Renal cortical epithelial cell (primary cell): ENCODE measurements around the gene KYAT1. TPM values are rescaled to one million over a fixed set of nuclear protein-coding genes. Genes with fewer than 3 reads are reported as not detected.

Experiments used
- DNase-seq: peaks from one replicate; pipeline ENCODE4 v3.0.0-alpha.2; 2011; ENCODE audit warnings: low read depth
- total RNA-seq: library from RNA; depleted of rRNA; stranded (reverse); fragments of >200 nt; gene quantifications from 2 replicates; pipeline ENCODE4 v1.2.3, GENCODE V29; 2014

Gene KYAT1
- 9.9 and 10.5 TPM in 2 replicates for total RNA-seq

DNA sequence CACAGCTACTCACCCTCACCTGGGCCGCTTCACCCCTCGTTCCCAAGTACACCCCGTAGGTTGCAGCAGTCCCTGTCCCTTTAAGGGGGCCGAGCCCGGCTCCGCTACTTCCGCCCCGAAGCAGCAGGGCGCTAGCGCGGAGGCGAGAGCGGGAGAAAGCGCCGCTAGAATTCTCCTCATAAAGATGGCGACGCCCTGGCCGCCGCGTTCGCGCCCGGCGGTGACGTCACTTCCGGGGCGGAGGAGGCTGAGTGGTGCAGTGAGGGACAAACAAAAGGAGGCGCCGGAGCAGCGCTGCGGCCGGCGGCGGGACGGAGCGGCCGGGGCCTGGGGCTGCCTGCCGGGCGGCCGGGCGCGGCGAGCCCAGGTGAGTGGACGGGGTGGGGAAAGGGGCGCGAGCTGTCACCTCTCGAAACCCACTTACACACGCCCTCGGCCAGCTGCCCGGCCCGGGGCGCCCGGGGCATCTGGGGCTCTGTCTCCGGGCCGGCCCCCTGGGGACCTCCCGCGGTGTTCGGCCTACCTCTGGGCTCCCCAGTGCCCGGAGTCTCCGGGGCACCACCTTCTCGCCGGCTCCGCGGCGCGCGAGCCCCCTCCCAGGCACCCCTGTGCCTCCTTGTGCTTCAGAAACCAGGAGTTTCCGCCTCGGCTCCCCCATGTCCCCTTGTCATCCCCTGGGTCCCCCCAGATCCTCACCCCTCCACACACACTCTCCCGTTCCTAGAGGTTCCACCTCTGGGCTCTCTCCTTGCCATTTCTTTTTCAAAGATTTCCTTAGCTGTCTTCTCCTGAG, at the start of gene KYAT1, which contains the start of gene LRRC8A:
TSS of gene KYAT1 (minus strand) at position 67 of the 793 bp plus-strand sequence. CDS start 36,545 bp downstream, outside the sequence.
TSS of gene LRRC8A (plus strand) at position 250 of the 793 bp plus-strand sequence. CDS start 25,032 bp downstream, outside the sequence.
- peak; percentile 86 for DNase-seq

DNA sequence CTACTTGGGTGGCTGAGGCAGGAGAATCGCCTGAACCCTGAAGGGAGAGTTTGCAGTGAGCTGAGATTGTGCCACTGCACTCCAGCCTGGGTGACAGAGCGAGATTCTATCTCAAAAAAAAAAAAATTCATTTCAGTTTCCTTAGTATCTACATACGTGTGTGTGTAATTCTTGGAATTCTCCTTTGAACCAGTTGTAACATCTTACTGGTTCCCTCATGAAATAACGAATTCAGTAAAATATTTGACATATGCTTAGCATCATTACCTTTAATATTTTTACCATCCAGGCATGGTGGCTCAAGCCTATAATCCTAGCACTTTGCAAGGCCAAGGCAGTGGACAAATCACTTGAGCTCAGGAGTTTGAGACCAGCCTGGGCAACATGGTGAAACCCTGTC, 47.8 kb upstream of the KYAT1 start:
- no peak for DNase-seq

DNA sequence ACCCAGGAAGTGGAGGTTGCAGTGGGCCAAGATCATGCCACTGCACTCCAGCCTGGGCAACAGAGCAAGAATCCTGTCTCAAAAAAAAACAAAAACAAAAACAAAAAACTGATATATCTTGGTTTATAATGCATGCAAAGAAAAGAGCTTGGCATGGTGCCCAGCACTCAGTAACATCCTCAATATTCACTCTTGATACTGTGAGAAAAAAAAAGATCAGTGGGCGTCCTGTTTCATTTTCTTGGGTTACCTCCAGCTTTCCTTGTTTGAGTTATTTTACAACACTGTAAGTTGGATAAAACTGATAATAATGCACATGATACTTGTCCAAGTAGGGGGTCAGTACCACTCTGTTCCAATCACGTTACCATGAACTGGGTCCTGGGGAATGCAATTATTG, 46.9 kb upstream of the KYAT1 start:
- DNase-seq = no peak

DNA sequence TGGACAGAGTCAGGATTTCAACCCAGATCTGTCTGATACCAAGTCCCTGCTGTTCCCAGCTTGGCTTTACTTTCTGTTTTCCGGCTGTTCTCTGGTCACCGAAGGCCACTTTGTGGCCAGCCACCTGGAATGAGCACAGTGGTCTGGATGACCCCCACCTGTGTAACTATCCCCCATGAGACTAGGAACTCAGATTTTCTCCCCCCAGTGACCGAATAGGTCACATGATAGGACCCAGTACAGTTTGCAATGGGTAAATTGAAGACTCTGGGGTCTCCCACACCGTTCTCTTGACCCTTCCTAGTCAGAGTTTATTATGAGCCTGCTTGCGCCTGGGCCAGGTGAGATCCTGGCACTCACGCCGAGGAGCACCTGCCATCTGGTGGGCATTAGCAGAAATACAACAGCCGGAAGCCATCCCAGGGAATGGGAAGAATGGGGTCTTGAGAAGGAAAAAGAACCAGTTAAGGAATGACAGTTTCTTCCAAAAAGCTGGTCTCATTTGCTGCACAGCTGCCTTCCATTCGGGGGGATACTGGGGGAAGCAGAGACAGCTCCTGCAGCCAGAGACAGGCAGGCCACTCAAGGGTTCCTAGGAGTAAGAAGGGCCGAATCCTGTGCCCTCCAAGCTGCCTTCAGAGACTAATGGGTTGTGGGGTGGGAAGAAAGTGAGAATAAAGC, 46.1 kb upstream of the KYAT1 start:
- peak; percentile 16 for DNase-seq

DNA sequence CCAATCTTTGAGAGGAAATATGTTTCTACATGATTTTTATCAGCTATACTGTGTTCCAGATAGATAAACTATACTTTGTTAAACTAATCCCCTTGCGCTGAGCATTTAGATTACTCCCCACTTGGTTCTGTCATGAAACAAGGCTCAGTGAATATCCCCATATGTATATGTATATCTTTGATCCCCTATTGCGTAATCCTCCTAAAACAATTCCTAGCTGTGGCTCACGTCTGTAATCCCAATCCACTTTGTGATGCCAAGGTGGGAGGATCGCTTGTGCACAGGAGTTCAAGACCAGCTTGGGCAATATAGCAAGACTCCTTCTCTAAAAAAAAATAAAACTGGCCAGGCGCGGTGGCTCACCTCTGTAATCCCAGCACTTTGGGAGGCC, 41.7 kb upstream of the KYAT1 start:
- no peak for DNase-seq

DNA sequence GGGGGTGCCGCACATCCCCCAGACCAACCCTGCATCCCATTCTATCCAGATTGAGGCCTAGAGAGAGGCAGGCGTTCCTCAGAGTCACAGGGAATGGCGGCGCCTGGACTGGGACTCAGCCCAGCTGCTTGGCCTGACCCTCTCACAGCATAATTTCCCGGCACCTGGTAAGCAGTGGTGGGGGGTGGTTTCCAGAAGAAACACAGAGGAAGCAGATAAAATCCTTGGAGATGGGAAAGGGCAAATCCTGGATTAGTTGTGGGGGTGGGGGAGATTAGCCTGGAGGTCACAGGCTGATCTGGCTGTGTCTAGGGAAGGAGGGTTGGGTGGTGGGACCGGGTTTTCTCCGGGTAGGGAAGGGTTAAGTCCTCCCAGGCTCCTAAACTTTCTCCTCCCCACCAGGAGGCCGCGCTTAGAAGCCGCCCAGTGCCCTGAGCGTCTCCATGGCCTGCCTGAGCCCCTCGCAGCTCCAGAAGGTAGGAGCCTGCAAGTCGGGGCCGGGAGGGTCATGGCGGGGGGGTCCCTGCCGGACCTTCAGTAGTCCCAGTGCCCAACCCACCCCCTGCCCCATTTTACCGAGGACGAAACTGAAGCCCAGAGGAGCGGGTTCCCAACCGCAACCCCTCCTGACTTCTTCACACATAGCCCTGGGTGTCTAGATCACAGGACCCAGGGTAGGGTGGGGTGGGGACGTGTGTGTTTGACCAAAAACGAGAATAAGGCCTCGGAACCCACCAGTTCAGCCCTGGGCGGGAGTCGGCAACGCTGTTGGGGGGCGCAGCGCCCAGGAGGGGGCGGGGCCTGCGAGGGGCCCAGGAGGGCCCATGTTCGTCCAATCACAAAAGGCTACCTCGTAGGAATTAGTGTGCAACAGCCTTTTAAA, 40.4 kb upstream of the KYAT1 start:
- DNase-seq = peak; percentile 59

DNA sequence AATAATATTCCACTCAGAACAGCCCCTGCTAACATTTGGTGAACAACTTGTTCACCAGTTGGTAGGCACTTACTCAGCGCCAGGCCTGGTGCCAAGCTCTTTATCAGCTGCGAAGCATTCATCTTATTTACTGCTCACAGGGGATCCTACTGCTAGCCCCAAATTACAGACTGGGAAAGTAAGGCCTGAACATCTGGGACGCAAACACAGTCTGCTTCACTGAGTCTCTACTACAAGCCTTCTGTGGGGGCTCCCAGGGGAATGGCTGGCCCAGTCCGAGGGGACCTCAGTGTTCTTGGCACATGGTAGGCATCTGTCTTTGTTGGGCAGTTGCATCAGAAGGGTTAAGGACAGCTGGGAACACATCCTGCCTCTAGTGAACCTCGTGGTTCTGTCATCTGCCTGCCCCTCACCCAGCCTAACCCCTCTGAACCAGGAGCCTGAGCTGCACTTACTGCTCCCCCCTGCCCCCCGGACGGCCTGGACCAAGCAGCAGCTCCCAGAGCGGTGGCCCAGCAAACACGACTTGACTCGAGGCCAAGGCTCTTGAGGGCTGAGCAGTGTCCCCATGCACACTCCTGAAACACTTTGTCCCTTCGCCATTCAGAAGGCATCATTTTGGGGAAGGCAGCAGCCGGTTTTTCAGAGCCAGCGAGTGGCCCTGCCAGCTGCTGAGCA, 38.8 kb upstream of the KYAT1 start, which contains the start of gene PHYHD1:
TSS of gene PHYHD1 (plus strand) at position 602 of the 678 bp plus-strand sequence. CDS start 1,342 bp downstream, outside the sequence.
- no peak for DNase-seq

DNA sequence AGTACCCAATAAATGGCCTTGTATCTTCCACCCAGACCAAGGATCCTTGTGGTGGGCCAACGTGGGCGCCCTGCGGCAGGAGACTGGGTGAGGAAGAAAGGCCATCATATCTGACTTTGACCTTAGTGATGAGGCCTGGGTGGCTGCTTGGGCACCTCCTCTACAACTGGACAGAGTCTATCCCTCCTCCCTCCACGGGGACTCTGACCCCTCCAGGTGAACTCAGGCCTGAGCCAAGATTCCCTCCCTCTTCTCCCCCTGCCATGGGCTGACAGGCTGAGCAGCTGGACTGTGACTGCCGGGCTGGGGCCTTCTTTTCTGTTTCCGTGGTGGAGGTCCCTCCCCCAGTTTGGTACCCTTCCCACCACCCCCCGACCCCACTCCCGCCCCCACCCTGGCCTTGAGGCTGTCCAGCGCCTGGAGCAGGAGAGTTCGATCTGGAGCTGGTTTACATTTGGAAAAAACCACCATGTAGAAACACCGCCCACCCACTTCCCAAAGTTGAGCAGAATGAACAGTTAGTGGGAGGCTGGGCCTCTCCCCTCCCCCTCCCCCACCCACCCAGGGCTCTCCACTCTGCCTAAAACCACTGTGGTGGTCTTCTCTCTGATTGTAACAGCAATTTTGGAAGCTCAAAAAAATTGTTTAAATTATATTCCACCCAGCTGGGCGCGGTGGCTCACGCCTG, 37.8 kb upstream of the KYAT1 start:
- no peak for DNase-seq

DNA sequence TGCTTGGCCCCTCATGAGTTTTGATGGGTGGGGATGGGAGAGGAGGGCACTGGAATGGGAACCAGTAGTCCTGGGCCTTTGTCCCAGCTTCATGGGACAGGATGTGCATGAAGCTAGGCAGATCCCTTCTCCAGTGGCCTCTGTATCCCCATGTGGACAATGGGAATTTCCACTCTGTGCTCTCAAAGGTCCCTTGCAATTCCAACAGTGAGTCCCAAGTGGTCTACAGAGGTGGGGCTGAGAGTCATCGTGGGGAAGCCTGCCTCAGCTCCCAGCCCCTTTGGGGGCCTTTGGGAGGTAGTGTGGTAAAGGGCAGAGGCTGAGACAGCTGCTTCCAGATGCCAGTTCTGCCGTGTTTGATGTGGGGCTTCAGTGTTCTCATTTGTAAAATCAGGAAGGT, 37.2 kb upstream of the KYAT1 start:
- no peak for DNase-seq

DNA sequence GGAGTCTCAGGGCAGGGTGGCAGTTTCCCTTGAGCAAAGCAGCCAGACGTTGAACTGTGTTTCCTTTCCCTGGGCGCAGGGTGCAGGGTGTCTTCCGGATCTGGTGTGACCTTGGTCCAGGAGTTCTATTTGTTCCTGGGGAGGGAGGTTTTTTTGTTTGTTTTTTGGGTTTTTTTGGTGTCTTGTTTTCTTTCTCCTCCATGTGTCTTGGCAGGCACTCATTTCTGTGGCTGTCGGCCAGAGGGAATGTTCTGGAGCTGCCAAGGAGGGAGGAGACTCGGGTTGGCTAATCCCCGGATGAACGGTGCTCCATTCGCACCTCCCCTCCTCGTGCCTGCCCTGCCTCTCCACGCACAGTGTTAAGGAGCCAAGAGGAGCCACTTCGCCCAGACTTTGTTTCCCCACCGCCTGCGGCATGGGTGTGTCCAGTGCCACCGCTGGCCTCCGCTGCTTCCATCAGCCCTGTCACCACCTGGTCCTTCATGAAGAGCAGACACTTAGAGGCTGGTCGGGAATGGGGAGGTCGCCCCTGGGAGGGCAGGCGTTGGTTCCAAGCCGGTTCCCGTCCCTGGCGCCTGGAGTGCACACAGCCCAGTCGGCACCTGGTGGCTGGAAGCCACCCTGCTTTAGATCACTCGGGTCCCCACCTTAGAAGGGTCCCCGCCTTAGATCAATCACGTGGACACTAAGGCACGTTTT, 35.5 kb upstream of the KYAT1 start:
- DNase-seq = no peak

DNA sequence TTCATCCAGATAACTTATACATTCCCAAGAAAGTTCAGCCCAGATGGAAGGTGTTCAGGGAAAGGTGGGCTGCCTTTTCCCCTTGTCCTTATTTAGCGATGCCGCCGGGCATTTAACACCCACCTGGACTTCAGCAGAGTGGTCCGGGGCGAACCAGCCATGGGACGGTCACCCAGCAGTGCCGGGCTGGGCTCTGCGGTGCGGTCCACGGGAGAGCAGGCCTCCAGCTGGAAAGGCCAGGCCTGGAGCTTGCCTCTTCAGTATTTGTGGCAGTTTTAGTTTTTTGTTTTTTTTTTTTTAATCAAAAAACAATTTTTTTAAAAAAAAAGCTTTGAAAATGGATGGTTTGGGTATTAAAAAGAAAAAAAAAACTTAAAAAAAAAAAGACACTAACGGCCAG, 35.0 kb upstream of the KYAT1 start:
- no peak for DNase-seq

DNA sequence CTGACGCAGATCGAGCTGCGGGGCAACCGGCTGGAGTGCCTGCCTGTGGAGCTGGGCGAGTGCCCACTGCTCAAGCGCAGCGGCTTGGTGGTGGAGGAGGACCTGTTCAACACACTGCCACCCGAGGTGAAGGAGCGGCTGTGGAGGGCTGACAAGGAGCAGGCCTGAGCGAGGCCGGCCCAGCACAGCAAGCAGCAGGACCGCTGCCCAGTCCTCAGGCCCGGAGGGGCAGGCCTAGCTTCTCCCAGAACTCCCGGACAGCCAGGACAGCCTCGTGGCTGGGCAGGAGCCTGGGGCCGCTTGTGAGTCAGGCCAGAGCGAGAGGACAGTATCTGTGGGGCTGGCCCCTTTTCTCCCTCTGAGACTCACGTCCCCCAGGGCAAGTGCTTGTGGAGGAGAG, 34.5 kb upstream of the KYAT1 start:
- DNase-seq = no peak

DNA sequence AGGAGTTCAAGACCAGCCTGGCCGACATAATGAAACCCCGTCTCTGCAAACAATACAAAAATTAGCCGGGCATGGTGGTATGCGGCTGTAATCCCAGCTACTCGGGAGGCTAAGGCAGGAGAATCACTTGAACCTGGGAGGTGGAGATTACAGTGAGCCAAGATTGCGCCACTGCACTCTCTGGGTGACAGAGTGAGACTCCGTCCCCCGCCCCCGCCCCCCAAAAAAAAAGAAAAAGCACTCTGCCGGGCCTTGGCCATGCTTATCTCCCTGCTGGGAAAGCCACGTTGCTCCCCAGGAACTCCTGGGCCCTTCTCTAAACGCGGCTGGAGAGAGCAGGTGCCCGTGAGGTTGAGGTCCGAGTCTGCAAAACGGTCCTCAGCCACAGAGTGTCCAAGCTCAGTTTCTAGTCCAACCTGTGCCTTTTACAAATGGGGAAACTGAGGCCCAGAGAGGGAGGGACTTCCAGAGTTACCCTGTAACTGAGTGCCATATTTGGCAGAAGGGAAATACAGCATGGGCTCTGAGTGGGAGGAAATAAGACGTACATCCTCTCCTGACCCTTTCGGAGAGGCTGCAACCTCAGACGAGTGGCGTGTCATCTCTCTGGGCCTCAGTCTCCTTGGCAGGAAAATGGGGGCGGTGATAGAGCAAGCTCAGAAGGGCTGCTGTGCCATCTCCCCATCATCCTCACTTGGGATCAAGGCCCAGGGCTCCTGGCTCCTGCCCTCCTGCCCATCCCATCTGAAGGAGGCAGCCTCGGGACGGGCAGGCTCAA, 32.4 kb upstream of the KYAT1 start:
- DNase-seq = no peak

DNA sequence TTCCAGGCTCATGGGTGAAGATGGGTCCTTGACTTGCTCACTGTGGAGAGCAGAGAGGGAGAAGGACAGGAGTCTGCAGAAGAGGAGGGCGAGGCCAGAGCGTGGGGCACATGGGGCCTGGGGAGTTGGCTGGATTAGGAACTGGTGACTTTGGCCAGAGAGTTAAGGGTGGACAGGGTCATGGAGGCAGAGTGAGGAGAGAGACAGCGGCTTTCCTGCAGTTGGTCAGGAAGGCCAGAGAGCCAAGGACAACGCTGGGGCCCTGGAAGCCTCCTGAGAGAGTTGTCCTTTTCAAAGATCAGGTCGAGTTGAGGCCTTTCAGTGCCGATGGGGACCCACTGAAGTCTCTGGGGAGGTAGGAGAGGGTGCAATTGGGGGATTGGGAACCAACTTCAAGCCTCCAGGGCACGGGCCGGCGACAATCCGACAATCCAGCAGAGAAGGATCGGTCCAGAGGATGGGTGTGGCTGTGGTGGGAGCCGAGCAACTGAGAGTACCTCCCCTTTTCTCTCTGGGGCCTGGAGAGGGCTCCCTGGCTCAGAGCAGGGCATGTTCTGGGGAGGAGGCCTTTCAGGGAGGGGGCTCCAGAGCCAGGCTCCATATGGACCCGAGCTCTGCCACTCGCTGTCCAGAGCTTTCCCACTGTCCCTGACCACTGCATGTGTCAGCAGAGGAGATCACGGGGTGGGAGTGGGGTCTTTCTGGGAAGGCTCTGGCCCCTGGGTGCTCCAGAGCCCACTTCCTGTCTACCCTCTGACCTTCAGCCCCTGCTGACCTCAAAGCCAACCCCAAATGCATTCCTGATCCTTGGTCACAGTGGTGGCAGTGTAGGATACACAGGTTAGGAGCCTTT, 31.5 kb upstream of the KYAT1 start:
- DNase-seq = no peak

DNA sequence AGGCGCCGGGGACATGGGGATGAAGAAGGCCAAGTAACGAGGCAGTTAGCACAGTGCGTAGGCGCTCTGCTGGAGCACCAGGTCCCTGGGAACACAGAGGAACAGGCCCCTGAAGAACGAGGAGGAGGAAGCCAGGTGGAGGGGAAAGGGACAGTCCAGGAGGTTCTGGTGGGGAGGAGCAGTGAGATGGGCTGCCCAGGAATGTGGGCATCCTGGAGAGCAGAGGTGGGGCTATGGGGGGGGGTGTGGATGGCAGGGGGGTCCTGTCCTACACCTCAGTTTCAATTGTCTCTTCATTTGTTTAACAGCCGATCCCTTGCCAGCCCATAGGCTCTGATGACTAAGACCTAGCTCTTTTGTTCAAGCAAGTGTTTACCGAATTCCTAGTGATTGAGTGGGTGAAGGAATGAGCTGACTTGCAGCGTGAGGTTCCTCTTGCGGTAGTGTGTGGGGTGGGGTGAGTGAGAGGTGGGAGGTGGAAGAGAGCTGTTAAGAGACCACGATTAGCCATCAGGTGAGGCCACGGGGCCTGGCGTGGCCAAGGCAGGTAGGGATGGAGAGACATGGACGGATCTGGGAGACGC, 30.6 kb upstream of the KYAT1 start:
- peak; percentile 98 for DNase-seq

DNA sequence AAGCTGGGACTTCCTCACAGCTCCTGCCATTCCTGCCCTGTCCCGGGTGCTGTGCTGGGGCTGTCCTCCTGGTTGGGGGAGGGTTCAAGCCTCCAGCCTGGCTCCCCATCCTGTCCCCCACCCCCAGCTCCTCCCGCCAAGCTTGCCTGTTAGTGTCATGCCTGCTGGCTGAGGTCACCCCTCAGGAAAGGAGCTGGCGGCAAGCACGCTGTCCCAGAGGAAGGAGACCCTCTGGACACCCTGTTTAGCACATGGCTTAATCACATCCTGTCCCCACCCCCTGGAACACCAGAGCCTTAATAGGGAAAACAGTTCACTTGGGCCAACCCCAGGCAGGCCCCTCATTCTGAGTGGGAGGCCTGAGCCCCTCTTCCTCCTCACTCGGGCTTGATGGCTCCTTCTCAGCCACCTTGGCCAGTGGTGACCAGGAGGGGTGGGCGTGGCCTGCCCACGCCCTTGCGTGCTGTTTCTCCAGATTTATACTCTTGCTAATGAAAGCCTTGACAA, 29.8 kb upstream of the KYAT1 start:
- peak; percentile 63 for DNase-seq

DNA sequence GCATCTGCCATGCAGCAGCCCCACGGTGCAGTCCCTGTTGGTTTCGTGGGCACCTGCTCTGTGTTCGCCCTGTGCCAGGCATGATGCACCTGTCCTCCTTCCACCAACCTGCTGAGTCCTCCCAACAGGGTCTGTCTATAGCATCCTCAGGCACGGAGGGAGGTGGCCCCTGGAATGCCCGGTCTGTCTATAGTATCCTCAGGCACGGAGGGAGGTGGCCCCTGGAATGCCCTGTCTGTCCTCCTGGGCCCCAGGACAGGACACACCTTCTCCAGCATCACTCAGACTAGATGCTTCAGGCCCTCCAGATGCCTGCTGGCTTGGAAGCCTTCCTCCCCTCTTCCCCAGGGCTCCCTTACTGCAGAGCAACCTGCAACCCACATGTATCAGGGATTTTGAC, 29.2 kb upstream of the KYAT1 start:
- no peak for DNase-seq

DNA sequence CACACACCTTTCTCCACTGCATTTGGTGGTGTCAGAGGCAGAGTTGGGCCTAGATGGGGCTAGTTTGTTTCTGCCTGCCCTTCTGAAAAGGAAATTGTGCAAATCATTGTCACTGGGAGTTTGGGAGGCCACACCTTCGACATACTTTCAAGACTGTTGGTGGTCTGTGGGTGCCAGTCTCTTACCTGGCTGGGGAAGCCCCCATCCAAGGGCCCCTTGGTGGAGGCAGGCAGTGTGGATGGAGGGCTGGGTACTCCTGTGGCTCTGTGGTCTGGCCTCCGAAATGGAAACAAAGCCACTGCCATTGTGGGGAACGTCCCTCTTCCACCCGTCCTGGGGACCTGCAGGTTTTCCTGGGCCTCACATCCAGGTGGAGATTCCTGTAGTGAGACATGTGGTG, 28.1 kb upstream of the KYAT1 start:
- no peak for DNase-seq
